Memory B cell (primary cell): ENCODE measurements around the gene SPTBN4.

ENCODE experiments used
- ATAC-seq: fragments of 150-1000 bp; cut with Tn5 transposase; 2 replicates; pipeline ENCODE4 v1.10.0; 2021; ENCODE audit warnings: low read depth, mild to moderate bottlenecking, moderate library complexity
- DNase-seq, 2 donors: peaks; one replicate each; pipeline ENCODE4 v3.0.0; 2022; ENCODE audit warnings: low spot score in 2 of 2
- H3K27ac Mint-ChIP-seq: one replicate; pipeline ENCODE4 v1.8.0; 2022; ENCODE audit warnings: mild to moderate bottlenecking, moderate library complexity, mixed read lengths
- H3K27me3 Mint-ChIP-seq: one replicate; pipeline ENCODE4 v1.8.0; 2022; ENCODE audit warnings: mixed read lengths
- H3K36me3 Mint-ChIP-seq: one replicate; pipeline ENCODE4 v1.8.0; 2022; ENCODE audit warnings: mild to moderate bottlenecking, mixed read lengths
- H3K4me1 Mint-ChIP-seq: one replicate; pipeline ENCODE4 v1.8.0; 2022; ENCODE audit warnings: mixed read lengths
- H3K4me3 Mint-ChIP-seq: one replicate; pipeline ENCODE4 v1.8.0; 2022; ENCODE audit warnings: mild to moderate bottlenecking, moderate library complexity, mixed read lengths
- H3K9me3 Mint-ChIP-seq: one replicate; pipeline ENCODE4 v1.8.0; 2022; ENCODE audit warnings: mixed read lengths

Gene SPTBN4

DNA sequence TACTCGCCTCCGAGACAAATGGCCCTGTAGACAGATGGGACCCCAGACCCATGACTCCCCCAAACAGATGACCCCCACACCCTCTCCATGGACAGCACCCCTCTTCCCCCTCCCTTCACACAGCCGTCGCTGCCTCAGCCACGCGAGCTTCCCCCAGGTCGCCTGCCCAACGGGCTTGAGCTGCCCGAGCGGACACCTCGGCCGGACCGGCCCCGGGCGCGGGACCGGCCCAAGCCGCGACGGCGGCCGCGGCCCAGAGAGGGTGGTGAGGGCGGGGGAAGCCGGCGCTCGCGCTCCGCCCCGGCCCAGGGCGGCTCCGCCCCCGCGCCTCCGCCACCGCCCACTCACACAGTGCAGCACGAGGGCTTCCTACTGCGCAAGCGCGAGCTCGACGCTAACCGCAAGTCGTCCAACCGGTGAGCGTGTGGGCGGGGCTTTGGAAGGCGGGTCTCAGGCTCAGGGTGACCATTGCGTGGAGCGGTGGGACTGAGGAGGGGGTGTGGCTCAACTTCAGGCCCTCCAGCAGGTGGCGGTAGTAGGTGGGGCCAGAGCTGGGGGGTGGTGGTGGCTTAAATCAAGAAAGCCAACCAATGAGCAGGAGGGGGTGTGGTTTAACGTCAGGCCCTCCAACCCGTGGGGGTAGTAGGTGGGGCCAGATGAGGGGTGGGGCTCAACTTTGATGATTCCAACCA, 103.7 kb downstream of the SPTBN4 start:
- peak overlapping the region; percentile 57 for H3K4me3 Mint-ChIP-seq
- H3K27ac Mint-ChIP-seq = peak overlapping the region; percentile 11
- peaks cover 3% of the 10 kb centered on the region for H3K9me3 Mint-ChIP-seq
- peak; percentile 97 to 99 for DNase-seq
- H3K4me1 Mint-ChIP-seq = peaks cover 8% of the 10 kb centered on the region
- peak; percentile 89 for ATAC-seq
- H3K27me3 Mint-ChIP-seq = peaks cover 2% of the 10 kb centered on the region
- H3K36me3 Mint-ChIP-seq = no peaks in the 10 kb centered on the region

DNA sequence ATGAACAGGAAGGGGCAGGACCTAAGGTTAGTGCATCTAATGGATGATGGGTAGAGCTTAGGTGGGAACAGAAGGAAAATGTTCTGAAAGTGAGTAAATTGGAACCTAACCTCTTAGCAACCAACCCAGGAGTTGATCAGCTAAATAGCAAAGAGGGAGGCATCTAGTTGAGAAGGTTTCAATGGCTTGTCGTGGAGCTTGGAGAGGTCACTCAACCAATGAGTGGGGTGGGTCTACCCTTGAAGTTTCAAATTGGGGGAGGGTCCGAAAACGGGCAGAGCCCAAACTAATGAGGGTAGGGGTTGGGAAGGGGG, 104.2 kb downstream of the SPTBN4 start:
- DNase-seq (no peak), ATAC-seq (no peak)
- peaks cover 9% of the 10 kb centered on the region for H3K4me1 Mint-ChIP-seq
- peaks cover 3% of the 10 kb centered on the region for H3K9me3 Mint-ChIP-seq
- H3K27ac Mint-ChIP-seq = peak overlapping the region; percentile 6
- H3K27me3 Mint-ChIP-seq = peaks cover 2% of the 10 kb centered on the region
- peak overlapping the region; percentile 50 for H3K4me3 Mint-ChIP-seq
- no peaks in the 10 kb centered on the region for H3K36me3 Mint-ChIP-seq

- Mint-ChIP-seq H3K27me3 (no peaks in the 10 kb centered on the region), H3K9me3 (peaks cover 3% of the 10 kb centered on the region), H3K4me1 (peaks cover 9% of the 10 kb centered on the region), H3K4me3 (no peak overlapping the region), H3K36me3 (no peaks in the 10 kb centered on the region), H3K27ac (peak overlapping the region; percentile 49)
- no peak for ATAC-seq
- no peak for DNase-seq
Measured at GRCh38 chr19:40571831-40572495, 105.2 kb downstream of the SPTBN4 start.

GRCh38 chr19:40575326-40575725, 108.5 kb downstream of the SPTBN4 start:
- Mint-ChIP-seq H3K27ac (no peak overlapping the region), H3K27me3 (no peaks in the 10 kb centered on the region), H3K4me1 (peaks cover 21% of the 10 kb centered on the region), H3K36me3 (peaks cover 6% of the 10 kb centered on the region), H3K4me3 (peak overlapping the region; percentile 60), H3K9me3 (peaks cover 3% of the 10 kb centered on the region)
- ATAC-seq = no peak
- DNase-seq = no peak

DNA sequence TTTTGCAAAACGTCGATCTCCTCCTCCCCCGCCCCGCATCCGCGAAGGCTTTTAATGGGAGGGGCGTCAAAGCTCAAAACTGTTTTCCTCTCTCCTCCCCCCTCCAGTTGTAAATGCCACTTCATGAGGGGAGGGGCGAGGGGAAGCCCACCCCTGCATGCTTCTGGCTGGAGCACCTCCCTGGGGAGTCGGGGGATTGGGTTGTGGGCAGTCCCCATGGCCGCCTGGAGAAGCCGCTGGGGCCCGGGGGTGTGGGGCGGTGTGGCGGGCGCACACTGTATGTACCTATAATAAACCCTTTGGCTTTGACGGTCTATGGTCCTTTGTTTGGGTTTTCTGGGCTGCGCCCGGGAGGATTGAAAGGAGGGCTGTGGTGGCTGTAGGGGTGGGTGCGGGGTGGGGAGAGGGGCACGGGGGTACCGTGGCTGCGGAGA, 109.4 kb downstream of the SPTBN4 start:
- peak overlapping the region; percentile 84 for H3K4me3 Mint-ChIP-seq
- ATAC-seq = peak; percentile 22
- H3K27ac Mint-ChIP-seq = peak overlapping the region; percentile 83
- H3K9me3 Mint-ChIP-seq = no peaks in the 10 kb centered on the region
- no peaks in the 10 kb centered on the region for H3K27me3 Mint-ChIP-seq
- H3K4me1 Mint-ChIP-seq = peaks cover 19% of the 10 kb centered on the region
- DNase-seq = no peak
- peaks cover 12% of the 10 kb centered on the region for H3K36me3 Mint-ChIP-seq

- Mint-ChIP-seq H3K9me3 (no peaks in the 10 kb centered on the region), H3K36me3 (peaks cover 17% of the 10 kb centered on the region), H3K27ac (peak within 1 kb of the TSS; percentile 83), H3K27me3 (no peaks in the 10 kb centered on the region), H3K4me3 (peak within 1 kb of the TSS; percentile 84), H3K4me1 (peaks cover 19% of the 10 kb centered on the region)
- peak; percentile 90 to 92 for DNase-seq
- peak; percentile 98 for ATAC-seq
Measured at GRCh38 chr19:40576585-40577451, 110.0 kb downstream of the SPTBN4 start, which contains the start of gene SHKBP1. TSS of gene SHKBP1 (plus strand) at chr19:40576873. CDS start at chr19:40576900, 27 bp downstream.

GRCh38 chr19:40578442-40578908, 111.7 kb downstream of the SPTBN4 start:
- DNase-seq (no peak), ATAC-seq (no peak)
- Mint-ChIP-seq H3K9me3 (no peaks in the 10 kb centered on the region), H3K4me3 (peak overlapping the region; percentile 48), H3K27me3 (no peaks in the 10 kb centered on the region), H3K27ac (no peak overlapping the region), H3K36me3 (peaks cover 24% of the 10 kb centered on the region), H3K4me1 (peaks cover 24% of the 10 kb centered on the region)

DNA sequence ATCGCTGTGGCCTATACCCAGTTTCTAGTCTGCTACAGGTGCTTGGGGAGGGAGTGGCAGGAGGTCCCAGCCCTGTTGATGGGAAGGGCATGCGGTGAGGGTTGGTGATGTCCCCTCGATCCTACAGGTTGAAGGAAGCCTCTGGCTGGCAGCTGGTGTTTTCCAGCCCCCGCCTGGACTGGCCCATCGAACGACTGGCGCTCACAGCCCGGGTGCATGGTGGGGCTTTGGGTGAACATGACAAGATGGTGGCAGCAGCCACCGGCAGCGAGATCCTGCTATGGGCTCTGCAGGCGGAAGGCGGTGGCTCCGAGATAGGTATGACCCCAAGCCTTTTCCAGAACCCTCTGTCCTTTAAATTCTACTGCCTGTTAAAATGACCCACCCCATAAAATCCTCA, 113.8 kb downstream of the SPTBN4 start:
- no peak overlapping the region for H3K4me3 Mint-ChIP-seq

DNA sequence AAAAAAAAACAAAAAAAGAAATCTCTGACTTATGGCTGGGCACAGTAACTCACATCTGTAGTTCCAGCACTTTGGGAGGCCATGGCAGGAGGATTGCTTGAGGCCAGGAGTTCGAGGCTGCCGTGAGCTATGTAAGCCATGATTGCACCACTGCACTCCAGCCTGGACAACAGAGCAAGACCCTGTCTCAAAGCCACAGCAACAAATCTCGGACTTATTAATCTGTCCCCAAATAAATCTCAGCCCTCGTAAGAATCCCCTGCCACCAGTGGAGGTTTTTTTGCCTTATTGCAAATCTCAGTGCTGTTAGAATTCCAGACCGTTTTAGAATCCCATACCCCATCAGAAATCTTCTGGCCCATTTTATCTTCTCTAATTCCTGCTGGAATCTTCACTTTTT, 114.7 kb downstream of the SPTBN4 start:
- Mint-ChIP-seq H3K27ac (no peak overlapping the region), H3K4me3 (no peak overlapping the region), H3K4me1 (peaks cover 34% of the 10 kb centered on the region), H3K27me3 (no peaks in the 10 kb centered on the region), H3K36me3 (peaks cover 36% of the 10 kb centered on the region), H3K9me3 (no peaks in the 10 kb centered on the region)
- DNase-seq (no peak), ATAC-seq (no peak)

More for the DNA sequence above, 113.8 kb downstream of the SPTBN4 start:
- Mint-ChIP-seq H3K27me3 (no peaks in the 10 kb centered on the region), H3K4me1 (peaks cover 31% of the 10 kb centered on the region), H3K9me3 (no peaks in the 10 kb centered on the region), H3K36me3 (peaks cover 30% of the 10 kb centered on the region), H3K27ac (no peak overlapping the region)
- ATAC-seq (no peak), DNase-seq (no peak)

DNA sequence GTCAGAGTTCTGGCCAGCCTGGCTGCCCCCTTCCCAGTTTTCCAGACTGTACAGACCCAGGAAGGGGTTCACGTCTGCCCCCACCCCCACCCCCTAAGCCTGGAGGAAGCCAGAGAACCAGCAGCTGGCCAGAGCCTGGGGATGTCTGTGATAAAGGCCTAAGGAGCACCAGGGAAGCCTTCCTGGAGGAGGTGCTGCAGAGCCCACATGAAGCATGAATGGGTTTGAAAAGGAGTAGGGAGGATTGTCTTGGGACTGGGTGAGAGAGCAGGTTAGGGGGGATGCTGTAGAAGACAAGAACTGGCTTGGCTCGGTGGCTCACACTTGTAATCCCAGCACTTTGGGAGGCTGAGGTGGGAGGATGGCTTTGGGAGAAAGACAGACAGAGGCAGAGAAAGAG, 115.7 kb downstream of the SPTBN4 start:
- H3K4me1 Mint-ChIP-seq = peaks cover 36% of the 10 kb centered on the region
- H3K36me3 Mint-ChIP-seq = peaks cover 41% of the 10 kb centered on the region
- ATAC-seq (no peak), DNase-seq (no peak)
- H3K27me3 Mint-ChIP-seq = no peaks in the 10 kb centered on the region
- no peaks in the 10 kb centered on the region for H3K9me3 Mint-ChIP-seq
- no peak overlapping the region for H3K4me3 Mint-ChIP-seq
- H3K27ac Mint-ChIP-seq = no peak overlapping the region

- no peaks in the 10 kb centered on the region for H3K27me3 Mint-ChIP-seq
- H3K9me3 Mint-ChIP-seq = no peaks in the 10 kb centered on the region
- no peak overlapping the region for H3K4me3 Mint-ChIP-seq
- DNase-seq (no peak), ATAC-seq (no peak)
- H3K36me3 Mint-ChIP-seq = peaks cover 41% of the 10 kb centered on the region
- peaks cover 29% of the 10 kb centered on the region for H3K4me1 Mint-ChIP-seq
- H3K27ac Mint-ChIP-seq = no peak overlapping the region
Measured at GRCh38 chr19:40583283-40583682, 116.5 kb downstream of the SPTBN4 start.

- Mint-ChIP-seq H3K36me3 (peaks cover 42% of the 10 kb centered on the region), H3K4me1 (peaks cover 24% of the 10 kb centered on the region), H3K27ac (peak overlapping the region; percentile 12), H3K4me3 (no peak overlapping the region), H3K27me3 (no peaks in the 10 kb centered on the region), H3K9me3 (no peaks in the 10 kb centered on the region)
- no peak for ATAC-seq
- DNase-seq = no peak
Measured at GRCh38 chr19:40584007-40584406, 117.2 kb downstream of the SPTBN4 start.

DNA sequence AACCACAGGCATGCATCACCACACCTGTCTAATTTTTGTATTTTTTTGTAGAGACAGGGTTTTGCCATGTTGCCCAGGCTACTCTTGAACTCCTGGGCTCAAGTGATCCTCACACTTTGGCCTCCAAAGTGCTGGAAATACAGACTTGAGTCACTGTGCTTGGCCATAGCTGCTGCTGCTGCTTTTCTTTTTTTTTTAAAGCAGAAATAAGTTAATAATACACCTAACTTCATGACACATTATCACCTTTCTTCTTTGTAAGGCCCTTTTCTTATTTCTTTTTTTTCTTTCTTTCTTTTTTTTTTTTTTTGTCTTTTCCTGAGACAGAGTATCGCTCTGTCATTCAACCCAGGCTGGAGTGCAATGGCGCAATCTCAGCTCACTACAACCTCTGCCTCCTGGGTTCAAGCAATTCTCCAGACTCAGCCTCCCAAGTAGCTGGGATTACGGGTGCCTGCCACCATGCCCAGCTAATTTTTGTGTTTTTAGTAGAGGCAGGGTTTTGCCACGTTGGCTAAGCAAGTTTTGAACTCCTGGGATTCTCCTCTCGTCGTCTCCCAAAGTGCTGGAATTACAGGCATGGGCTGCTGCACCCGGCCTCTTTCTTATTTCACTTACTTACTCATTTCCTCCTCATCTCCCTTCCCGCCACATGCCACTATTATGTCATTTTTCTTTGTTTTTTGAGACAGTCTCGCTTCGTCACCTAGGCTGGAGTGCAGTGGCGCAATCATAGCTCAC, 118.6 kb downstream of the SPTBN4 start:
- Mint-ChIP-seq H3K4me3 (no peak overlapping the region), H3K27me3 (no peaks in the 10 kb centered on the region), H3K36me3 (peaks cover 49% of the 10 kb centered on the region), H3K4me1 (peaks cover 23% of the 10 kb centered on the region), H3K9me3 (no peaks in the 10 kb centered on the region), H3K27ac (no peak overlapping the region)
- ATAC-seq (no peak), DNase-seq (no peak)
